Smooth muscle cell (in vitro differentiated cells): ENCODE data around the gene SSH2. TPM values are rescaled to one million over a fixed set of nuclear protein-coding genes. Genes with fewer than 3 reads are reported as not detected.
A peak's percentile ranks its signal among the peaks of the same experiment; 100 is the strongest.
"Not testable (repeated sequence)": the region's sequence is repeated elsewhere in the genome, so short reads cannot be mapped to it uniquely, and the experiment has no call there.

ENCODE experiments used
- DNase-seq: peaks from one replicate; lab custom pipeline; 2025; ENCODE audit not compliant: unreplicated experiment; lab: John Stamatoyannopoulos, UW
- H2AFZ ChIP-seq: fragments of 200-600 bp; sonication (generic); 2 replicates; pipeline ENCODE4 v1.6.0; 2016; ENCODE audit warnings: antibody characterized with exemption, low read depth, mild to moderate bottlenecking
- H3F3A ChIP-seq: fragments of 200-600 bp; sonication (generic); 2 replicates; pipeline ENCODE4 v1.6.0; 2017; ENCODE audit warnings: antibody characterized with exemption, low read depth
- H3K27ac ChIP-seq: fragments of 200-600 bp; sonication (generic); 2 replicates; pipeline ENCODE4 v1.5.1; 2016; ENCODE audit warnings: low read depth, mild to moderate bottlenecking
- H3K27me3 ChIP-seq: fragments of 200-600 bp; sonication (generic); 2 replicates; pipeline ENCODE4 v1.6.1; 2016; ENCODE audit warnings: low read depth, mild to moderate bottlenecking
- H3K36me3 ChIP-seq: fragments of 200-600 bp; sonication (generic); 2 replicates; pipeline ENCODE4 v1.5.1; 2016; ENCODE audit warnings: low read depth
- H3K4me1 ChIP-seq: fragments of 200-600 bp; sonication (generic); 2 replicates; pipeline ENCODE4 v1.5.1; 2016; ENCODE audit warnings: low read depth
- H3K4me2 ChIP-seq: fragments of 200-600 bp; sonication (generic); 2 replicates; pipeline ENCODE4 v1.6.0; 2016; ENCODE audit warnings: mild to moderate bottlenecking
- H3K4me3 ChIP-seq: fragments of 200-600 bp; sonication (generic); 2 replicates; pipeline ENCODE4 v1.5.1; 2016; ENCODE audit warnings: mild to moderate bottlenecking
- H3K79me2 ChIP-seq: fragments of 200-600 bp; sonication (generic); 2 replicates; pipeline ENCODE4 v1.6.0; 2016; ENCODE audit warnings: low read depth, mild to moderate bottlenecking
- H3K9ac ChIP-seq: fragments of 200-600 bp; sonication (generic); 2 replicates; pipeline ENCODE4 v1.6.0; 2016; ENCODE audit warnings: low read depth
- H3K9me3 ChIP-seq: fragments of 200-600 bp; sonication (generic); replicated peaks from 2 replicates; pipeline ENCODE4 v1.5.1; 2016; ENCODE audit warnings: low read depth
- H4K20me1 ChIP-seq: fragments of 200-600 bp; sonication (generic); 2 replicates; pipeline ENCODE4 v1.6.0; 2016; ENCODE audit warnings: low read depth
- WGBS: methylation state at CpG from one replicate; pipeline ENCODE4 v1.1.7; 2016; ENCODE audit warnings: low lambda C conversion rate; 5-methylcytosine and 5-hydroxymethylcytosine counted together
- polyA plus RNA-seq: library from polyadenylated mRNA; unstranded; fragments of >200 nt; fragmentation: Nextera tagmentation; extraction: Ambion mirVana; gene quantifications from 2 replicates; pipeline ENCODE4 v1.2.1, GENCODE V29; 2016
- total RNA-seq: library from RNA; depleted of rRNA; stranded (reverse); fragments of >200 nt; gene quantifications from 2 replicates; pipeline ENCODE4 v1.2.3, GENCODE V29; 2014
- TF ChIP-seq, protein P1 (sequence below): fragments of 200-600 bp; sonication (generic); IDR thresholded peaks from 2 replicates; pipeline ENCODE4 v1.5.1; 2017; ENCODE audit warnings: borderline replicate concordance, mild to moderate bottlenecking, antibody characterized with exemption; ENCODE audit not compliant: insufficient read depth, poor library complexity, severe bottlenecking

Gene SSH2
- total and polyA plus RNA-seq, 2 experiments from 2014 or later: 9.7 to 10.4 TPM

DNA sequence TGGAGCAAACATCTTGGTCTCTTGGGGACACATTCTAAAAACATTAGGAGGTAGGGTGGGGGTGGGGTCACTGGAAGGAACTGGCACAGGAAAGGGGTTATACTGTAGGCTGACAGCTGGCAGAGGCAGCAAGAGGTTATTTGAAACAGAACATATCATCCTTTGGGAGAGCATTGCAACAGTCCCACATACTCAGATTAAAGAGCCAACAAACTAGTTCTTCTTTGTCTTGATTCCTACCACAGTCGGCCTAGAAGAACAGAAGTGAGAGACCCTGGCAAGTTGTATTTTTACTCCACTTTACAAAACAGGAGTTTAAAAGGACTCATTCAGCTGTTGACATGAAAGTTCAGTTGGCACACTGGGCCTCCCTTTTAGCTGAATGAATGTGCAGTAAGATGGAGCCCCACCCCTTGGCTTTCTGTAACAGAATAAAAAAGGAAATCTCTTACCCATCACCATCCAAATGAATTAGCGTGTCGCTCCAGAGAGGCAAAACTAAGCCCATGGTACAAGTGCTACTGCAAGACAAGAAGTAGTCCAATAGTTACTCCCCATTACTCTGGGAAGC, 252.7 kb downstream of the SSH2 start:
- H3K4me2 ChIP-seq: no peak overlapping the region
- DNase-seq: no peak
- no peak overlapping the region for H3K27ac ChIP-seq
- TF ChIP-seq, protein P1, sequence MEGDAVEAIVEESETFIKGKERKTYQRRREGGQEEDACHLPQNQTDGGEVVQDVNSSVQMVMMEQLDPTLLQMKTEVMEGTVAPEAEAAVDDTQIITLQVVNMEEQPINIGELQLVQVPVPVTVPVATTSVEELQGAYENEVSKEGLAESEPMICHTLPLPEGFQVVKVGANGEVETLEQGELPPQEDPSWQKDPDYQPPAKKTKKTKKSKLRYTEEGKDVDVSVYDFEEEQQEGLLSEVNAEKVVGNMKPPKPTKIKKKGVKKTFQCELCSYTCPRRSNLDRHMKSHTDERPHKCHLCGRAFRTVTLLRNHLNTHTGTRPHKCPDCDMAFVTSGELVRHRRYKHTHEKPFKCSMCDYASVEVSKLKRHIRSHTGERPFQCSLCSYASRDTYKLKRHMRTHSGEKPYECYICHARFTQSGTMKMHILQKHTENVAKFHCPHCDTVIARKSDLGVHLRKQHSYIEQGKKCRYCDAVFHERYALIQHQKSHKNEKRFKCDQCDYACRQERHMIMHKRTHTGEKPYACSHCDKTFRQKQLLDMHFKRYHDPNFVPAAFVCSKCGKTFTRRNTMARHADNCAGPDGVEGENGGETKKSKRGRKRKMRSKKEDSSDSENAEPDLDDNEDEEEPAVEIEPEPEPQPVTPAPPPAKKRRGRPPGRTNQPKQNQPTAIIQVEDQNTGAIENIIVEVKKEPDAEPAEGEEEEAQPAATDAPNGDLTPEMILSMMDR: no peak
- H3K36me3 ChIP-seq: no peaks in the 10 kb centered on the region
- no peaks in the 10 kb centered on the region for H3K9me3 ChIP-seq
- 90% methylated on average over 3 of the region's 3 CpGs for WGBS
- H2AFZ ChIP-seq: no peak overlapping the region
- no peak overlapping the region for H3K4me3 ChIP-seq
- no peaks in the 10 kb centered on the region for H3K79me2 ChIP-seq
- no peaks in the 10 kb centered on the region for H3F3A ChIP-seq
- no peaks in the 10 kb centered on the region for H4K20me1 ChIP-seq
- H3K27me3 ChIP-seq: no peaks in the 10 kb centered on the region
- peaks cover under 1% of the 10 kb centered on the region for H3K4me1 ChIP-seq
- no peak overlapping the region for H3K9ac ChIP-seq

DNA sequence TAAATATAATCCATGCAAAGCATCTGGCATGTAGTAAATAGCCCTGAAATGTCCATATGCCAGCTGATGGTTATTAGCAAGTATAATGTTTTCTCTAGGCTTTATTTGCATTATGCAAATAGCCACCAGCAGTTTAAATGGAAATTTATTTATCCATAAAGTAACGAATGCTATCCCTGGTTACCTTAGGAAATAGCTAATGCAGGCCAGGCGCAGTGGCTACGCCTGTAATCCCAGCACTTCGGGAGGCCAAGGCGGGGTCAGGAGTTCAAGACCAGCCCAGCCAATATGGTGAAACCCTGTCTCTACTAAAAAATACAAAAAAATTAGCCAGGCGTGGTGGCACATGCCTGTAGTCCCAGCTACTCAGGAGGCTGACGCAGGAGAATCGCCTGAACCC, 254.1 kb downstream of the SSH2 start:
- DNase-seq, H3F3A ChIP-seq, H3K79me2 ChIP-seq, H3K27ac ChIP-seq, H3K4me3 ChIP-seq, H3K4me1 ChIP-seq, H4K20me1 ChIP-seq, H3K36me3 ChIP-seq, H3K27me3 ChIP-seq, H3K9ac ChIP-seq, H3K4me2 ChIP-seq, H3K9me3 ChIP-seq, H2AFZ ChIP-seq: not testable (repeated sequence)
- WGBS: 93% methylated on average over 8 of the region's 8 CpGs

DNA sequence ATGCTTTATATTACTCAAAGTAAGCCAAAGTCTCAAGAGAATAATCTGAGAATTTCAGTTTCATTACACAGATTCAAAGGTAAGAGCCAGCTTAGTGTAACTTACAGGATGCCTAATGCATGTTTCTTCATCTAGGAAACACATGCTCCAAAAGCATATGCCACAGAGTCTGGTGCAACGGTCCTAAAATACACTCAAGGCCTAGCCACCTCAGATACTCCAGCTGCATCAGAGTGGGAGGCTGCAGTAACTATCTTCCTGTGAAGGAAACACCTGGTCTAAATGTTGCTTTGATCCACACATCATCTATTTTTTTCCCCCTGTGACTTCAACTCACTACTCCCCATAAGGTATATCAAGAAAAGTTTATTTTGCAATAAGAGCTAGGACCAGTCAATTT, 255.7 kb downstream of the SSH2 start:
- DNase-seq: no peak
- Histone ChIP-seq H3K79me2 (no peaks in the 10 kb centered on the region), H4K20me1 (no peaks in the 10 kb centered on the region), H3K27ac (no peak overlapping the region), H3K4me2 (no peak overlapping the region), H3K4me1 (no peaks in the 10 kb centered on the region), H2AFZ (no peak overlapping the region), H3K36me3 (no peaks in the 10 kb centered on the region), H3K9ac (no peak overlapping the region), H3K4me3 (no peak overlapping the region), H3K27me3 (no peaks in the 10 kb centered on the region), H3K9me3 (no peaks in the 10 kb centered on the region), H3F3A (no peaks in the 10 kb centered on the region)
- WGBS: 89% methylated on average over 1 of the region's 1 CpG
- TF ChIP-seq, protein P1: no peak

DNA sequence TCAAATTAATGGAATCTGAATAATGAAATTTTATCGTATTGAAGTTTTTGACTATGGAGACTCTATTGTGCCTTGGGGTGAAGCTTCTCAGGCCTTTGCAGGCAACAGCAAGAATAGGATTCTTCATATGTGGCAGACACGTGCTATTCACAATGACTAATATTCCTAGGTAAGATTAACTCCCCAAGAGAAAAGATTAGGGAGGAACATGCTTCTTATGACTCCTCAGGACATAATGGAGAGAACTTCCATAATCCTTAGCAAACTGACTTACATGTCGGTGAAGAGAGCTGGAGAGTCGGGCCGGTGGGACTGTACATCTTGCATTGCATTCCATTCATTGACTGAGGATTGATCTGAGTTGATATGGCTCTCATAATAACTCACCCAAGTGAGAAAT, 258.4 kb downstream of the SSH2 start:
- Histone ChIP-seq H3K9me3 (no peaks in the 10 kb centered on the region), H4K20me1 (no peaks in the 10 kb centered on the region), H3K27me3 (no peaks in the 10 kb centered on the region), H3K4me1 (no peaks in the 10 kb centered on the region), H2AFZ (no peak overlapping the region), H3K9ac (no peak overlapping the region), H3K27ac (peak overlapping the region; percentile 4), H3K4me3 (no peak overlapping the region), H3F3A (no peaks in the 10 kb centered on the region), H3K79me2 (no peaks in the 10 kb centered on the region), H3K36me3 (no peaks in the 10 kb centered on the region), H3K4me2 (no peak overlapping the region)
- TF ChIP-seq, protein P1: no peak
- DNase-seq: no peak
- 84% methylated on average over 5 of the region's 5 CpGs for WGBS
